Endothelial cell of umbilical vein (primary cell): ENCODE data around the gene APBB2.

Source experiments
- EZH2 ChIP-seq: IDR thresholded peaks from 2 replicates; pipeline ENCODE4 v1.6.1; 2012; ENCODE audit warnings: borderline replicate concordance, low read depth, mild to moderate bottlenecking, moderate library complexity, low read length, inconsistent platforms; ENCODE audit not compliant: severe bottlenecking
- FOS ChIP-seq: IDR thresholded peaks from 2 replicates; pipeline ENCODE4 v1.6.1; 2011; ENCODE audit warnings: mild to moderate bottlenecking, low read length, moderate library complexity, borderline replicate concordance; ENCODE audit not compliant: insufficient read depth
- GATA2 ChIP-seq: IDR thresholded peaks from 2 replicates; pipeline ENCODE4 v1.7.0; 2011; ENCODE audit warnings: low read depth, mild to moderate bottlenecking, moderate library complexity, mixed read lengths, low read length; ENCODE audit not compliant: insufficient read length, insufficient read depth
- JUN ChIP-seq: IDR thresholded peaks from 2 replicates; pipeline ENCODE4 v1.6.1; 2011; ENCODE audit warnings: borderline replicate concordance, low read depth; ENCODE audit not compliant: insufficient read length, insufficient read depth
- MYC ChIP-seq: IDR thresholded peaks from one replicate; pipeline ENCODE4 v1.6.1; 2011; ENCODE audit warnings: mild to moderate bottlenecking, low read depth, low read length
- POLR2A ChIP-seq: IDR thresholded peaks from 2 replicates; pipeline ENCODE4 v1.6.1; 2012; ENCODE audit warnings: low read depth, mild to moderate bottlenecking, control low read depth, low read length
- POLR2AphosphoS5 ChIP-seq: IDR thresholded peaks from 2 replicates; pipeline ENCODE4 v1.6.1; 2012; ENCODE audit warnings: low read depth, mild to moderate bottlenecking, control low read depth, low read length, moderate library complexity; ENCODE audit not compliant: insufficient read depth
- TF ChIP-seq, protein P1 (sequence below), 2 donors: IDR thresholded peaks; 1 replicate in 1 of 2; 2 replicates in 1 of 2; pipeline ENCODE4 v1.5.1; 2011; ENCODE audit warnings: low read length in 2 of 2, mild to moderate bottlenecking in 2 of 2, moderate library complexity in 2 of 2, control low read depth in 1 of 2, inconsistent platforms in 1 of 2, low read depth in 1 of 2; ENCODE audit not compliant: insufficient read depth in 1 of 2; ENCODE audit errors: extremely low read depth in 1 of 2

DNA sequence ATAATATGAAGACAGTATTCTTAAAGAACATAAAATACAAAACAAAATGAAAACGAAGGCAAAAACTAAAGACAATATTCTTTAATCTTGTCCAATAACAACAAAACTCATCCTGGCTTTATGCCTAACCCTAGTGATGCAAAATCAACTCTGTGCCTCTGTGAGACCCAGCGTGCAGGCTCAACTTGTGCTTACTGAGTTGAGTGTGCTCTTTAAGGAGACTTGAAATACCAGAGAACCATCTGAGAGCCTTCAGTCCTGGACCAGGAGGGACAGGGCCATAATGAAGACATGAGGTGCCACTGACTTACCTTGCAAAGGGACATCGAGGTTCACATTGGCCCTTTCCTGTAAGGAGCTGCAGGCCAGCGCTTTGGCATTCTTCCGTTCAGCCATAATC is 387.5 kb downstream of the APBB2 start:
- TF ChIP-seq POLR2AphosphoS5: no peak
- TF ChIP-seq EZH2: no peak
- TF ChIP-seq, protein P1, sequence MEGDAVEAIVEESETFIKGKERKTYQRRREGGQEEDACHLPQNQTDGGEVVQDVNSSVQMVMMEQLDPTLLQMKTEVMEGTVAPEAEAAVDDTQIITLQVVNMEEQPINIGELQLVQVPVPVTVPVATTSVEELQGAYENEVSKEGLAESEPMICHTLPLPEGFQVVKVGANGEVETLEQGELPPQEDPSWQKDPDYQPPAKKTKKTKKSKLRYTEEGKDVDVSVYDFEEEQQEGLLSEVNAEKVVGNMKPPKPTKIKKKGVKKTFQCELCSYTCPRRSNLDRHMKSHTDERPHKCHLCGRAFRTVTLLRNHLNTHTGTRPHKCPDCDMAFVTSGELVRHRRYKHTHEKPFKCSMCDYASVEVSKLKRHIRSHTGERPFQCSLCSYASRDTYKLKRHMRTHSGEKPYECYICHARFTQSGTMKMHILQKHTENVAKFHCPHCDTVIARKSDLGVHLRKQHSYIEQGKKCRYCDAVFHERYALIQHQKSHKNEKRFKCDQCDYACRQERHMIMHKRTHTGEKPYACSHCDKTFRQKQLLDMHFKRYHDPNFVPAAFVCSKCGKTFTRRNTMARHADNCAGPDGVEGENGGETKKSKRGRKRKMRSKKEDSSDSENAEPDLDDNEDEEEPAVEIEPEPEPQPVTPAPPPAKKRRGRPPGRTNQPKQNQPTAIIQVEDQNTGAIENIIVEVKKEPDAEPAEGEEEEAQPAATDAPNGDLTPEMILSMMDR (IDR thresholded peaks at IDR 0.05; ENCODE audit: extremely low read depth in 1 of 2, insufficient read depth in 1 of 2, low read depth in 1 of 2, low read length in 2 of 2): no peak
- TF ChIP-seq FOS: no peak
- TF ChIP-seq POLR2A: no peak
- TF ChIP-seq GATA2: no peak
- TF ChIP-seq MYC: no peak
- no peak for TF ChIP-seq JUN
